HG03342 (cell line): Measurements from ENCODE around the gene HS3ST1.
"Not testable (repeated sequence)": the region's sequence is repeated elsewhere in the genome, so short reads cannot be mapped to it uniquely, and the experiment has no call there.

Experiments
- ATAC-seq: cut with Tn5 transposase; IDR thresholded peaks from one replicate; pipeline ENCODE4 v1.9.1; 2021; ENCODE audit warnings: mild to moderate bottlenecking, moderate library complexity; ENCODE audit not compliant: unreplicated experiment

HS3ST1 gene

DNA sequence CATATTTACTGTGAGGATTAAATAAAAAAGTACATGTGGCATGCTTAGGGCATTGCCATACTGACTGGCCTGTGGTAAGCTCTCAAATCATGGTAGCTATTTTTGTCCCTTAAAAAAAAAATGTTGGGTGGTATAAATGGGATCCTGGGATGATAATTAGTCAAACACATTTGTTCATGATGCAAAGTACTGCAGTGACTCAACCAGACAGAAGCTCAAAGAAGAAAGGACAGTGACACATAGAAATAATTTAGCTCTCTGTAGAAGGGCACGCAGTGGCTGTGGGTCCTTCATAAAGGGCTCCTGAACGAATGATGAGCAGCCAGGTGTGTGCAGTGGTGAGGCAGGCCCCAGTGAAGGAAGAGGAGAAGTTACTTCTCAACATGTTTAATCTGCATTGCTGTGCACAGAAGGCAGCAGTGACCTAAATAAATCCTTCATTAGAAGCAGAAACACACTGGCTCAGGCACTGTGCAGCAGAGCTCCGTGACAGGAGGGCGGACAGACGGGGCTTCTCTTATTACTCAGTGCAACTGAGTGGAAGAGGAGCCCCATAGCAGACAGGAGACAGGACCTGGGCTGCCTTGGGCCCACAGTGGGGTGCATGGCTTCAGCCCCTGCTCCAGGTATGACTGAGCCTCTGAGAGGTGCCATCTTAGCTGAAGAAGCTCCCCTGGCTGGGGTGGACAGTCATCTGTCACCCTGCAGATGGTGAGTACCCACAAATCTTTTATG lies 20.3 kb downstream of the HS3ST1 start:
- ATAC-seq: no peak

DNA sequence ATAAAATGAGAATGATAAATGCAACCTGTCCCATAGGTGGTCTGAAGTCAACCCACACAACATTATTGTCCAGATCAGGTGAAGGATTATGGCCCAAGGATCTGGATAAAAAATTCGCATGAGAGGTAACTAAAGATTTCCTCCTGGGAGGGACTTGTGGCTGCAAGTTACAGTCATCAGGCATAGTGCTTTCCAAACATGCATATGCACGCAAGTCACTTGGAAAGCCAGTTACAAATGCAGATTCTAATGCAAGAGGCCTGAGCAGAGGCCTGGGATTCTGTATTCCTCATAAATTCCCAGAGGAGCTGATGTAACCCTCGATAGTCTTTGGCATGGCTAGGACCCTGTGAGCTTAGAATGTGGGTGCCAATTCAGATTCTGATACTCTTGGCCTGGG lies 21.1 kb downstream of the HS3ST1 start:
- no peak for ATAC-seq

- ATAC-seq: no peak
These were observed 24.3 kb downstream of the HS3ST1 start for GRCh38 chr4:11404431-11404830.

- ATAC-seq: no peak
These were observed 26.5 kb downstream of the HS3ST1 start for GRCh38 chr4:11402192-11402591.

GRCh38 chr4:11399461-11399971 lies 29.2 kb downstream of the HS3ST1 start:
- ATAC-seq: no peak

GRCh38 chr4:11397819-11398610 lies 30.7 kb downstream of the HS3ST1 start:
- ATAC-seq: peak; percentile 55

- no peak for ATAC-seq
These were observed 31.5 kb downstream of the HS3ST1 start for GRCh38 chr4:11397146-11397545.

GRCh38 chr4:11393551-11393950 lies 35.1 kb downstream of the HS3ST1 start:
- no peak for ATAC-seq

- not testable (repeated sequence) for ATAC-seq
These were observed 44.6 kb downstream of the HS3ST1 start for GRCh38 chr4:11384072-11384471.

- no peak for ATAC-seq
These were observed 52.1 kb downstream of the HS3ST1 start for GRCh38 chr4:11376571-11376970.

GRCh38 chr4:11376146-11376545 lies 52.5 kb downstream of the HS3ST1 start:
- ATAC-seq: no peak

DNA sequence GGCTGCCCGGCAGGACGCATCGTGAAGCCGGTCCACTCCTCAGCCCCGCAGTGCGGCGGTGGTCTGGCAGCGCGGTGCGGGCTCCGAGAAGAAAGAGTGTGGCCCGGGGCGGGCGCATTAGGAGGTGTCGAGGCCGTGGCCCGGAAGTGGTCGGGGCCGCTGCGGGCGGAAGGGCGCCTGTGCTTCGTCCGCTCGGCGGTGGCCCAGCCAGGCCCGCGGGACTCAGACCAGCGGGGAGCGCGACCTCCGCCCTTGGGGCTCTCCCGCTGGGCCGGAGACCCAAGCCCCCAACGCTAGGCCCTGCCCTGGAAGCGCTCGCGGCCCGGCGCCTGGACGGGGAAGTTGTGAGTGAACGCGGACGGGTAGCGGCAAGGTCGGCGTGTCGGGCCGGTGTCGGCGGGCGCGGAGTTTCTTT lies 60.0 kb downstream of the HS3ST1 start:
- ATAC-seq: no peak

GRCh38 chr4:11367371-11367770 lies 61.3 kb downstream of the HS3ST1 start:
- no peak for ATAC-seq

DNA sequence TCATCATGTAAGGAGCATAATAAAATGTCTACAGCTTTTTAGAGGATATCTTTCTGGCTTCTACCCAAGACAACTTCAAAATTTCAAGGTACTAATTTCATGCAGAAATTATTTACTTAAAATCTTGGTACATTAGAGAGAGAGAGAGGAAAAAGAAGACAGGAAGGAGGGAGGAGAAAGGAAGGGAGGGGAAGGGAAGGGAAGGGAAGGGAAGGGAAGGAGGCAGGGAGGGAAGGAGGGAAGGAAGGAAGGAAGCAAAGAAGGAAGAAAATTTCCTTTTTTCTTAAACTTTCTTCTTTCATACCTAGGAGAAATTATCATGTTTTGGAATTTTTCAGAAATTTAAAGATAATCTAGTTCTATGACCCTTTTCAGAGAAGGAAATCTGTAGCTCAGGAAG lies 61.8 kb downstream of the HS3ST1 start:
- no peak for ATAC-seq

DNA sequence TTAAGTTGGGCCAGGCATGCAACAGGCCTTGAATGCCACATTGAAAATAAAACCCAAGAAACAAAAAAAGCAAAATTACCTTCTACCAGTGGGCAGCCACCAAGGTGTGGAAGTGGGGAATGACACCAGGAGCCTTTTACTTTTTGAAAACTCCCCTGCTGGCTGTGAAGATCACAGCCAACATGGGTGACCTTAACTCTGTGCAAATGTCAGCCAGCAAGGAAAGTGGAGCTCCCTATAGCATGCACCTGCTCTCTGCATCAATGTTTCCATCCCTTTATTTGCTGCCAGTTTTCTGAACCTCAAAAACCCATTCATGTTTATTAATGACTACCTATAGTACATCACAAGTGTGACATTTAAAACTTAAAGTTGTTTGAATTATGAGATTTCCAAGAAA lies 63.7 kb downstream of the HS3ST1 start:
- no peak for ATAC-seq

DNA sequence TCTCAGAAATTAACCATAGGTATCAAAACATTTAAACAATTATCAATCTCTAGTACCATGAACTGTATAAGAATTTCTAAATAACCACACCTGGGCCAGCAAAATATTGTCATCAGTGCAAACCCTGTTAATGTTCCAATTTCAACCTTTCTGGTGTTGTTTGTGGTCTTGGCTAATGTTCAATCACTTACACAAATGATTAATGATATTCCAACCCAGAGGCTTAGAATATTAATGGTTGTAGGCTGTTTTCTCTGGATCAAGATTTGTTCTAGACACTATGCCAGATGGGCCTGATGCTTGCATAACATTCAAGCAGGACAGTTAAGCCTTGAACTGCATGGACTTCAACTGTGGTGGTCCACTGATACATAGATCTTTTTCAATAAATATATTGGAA lies 69.1 kb downstream of the HS3ST1 start:
- no peak for ATAC-seq

- ATAC-seq: no peak
These were observed 73.5 kb downstream of the HS3ST1 start for GRCh38 chr4:11355226-11355625.

GRCh38 chr4:11354531-11354930 lies 74.2 kb downstream of the HS3ST1 start:
- ATAC-seq: no peak

- no peak for ATAC-seq
These were observed 80.1 kb downstream of the HS3ST1 start for GRCh38 chr4:11348449-11349088.

GRCh38 chr4:11344916-11345315 lies 83.8 kb downstream of the HS3ST1 start:
- ATAC-seq: no peak

- ATAC-seq: no peak
These were observed 85.2 kb downstream of the HS3ST1 start for GRCh38 chr4:11343536-11343935.
